Measurements from ENCODE around the gene TRAPPC10.

TRAPPC10 gene

DNA sequence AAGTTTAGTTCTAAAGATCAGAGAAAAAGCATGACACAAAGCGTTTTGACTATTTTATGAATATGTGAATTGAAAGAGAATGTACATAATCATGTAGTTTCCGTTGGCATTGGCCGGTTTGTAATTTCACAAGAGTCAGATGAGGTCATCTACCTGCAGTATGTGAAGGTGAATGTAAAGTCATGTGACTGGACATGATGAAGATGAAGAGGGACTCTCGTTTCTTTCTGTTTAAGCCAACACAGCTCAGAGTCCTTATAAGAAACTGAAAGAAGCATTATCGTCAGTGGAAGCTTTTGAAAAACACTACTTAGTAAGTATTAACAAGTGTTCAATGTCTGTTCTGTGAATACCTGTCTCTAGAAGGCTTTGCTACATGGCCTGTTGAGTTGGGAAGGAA is 64.2 kb downstream of the TRAPPC10 start:
- Histone ChIP-seq H3K4me3 (ENCODE audit: low read length) (no peak overlapping the region), H4K20me1 (ENCODE audit: insufficient read depth, low read length) (no peaks in the 10 kb centered on the region), H3K9me3 (ENCODE audit: insufficient read depth, low read length) (no peaks in the 10 kb centered on the region), H3K4me1 (ENCODE audit: low read length) (no peaks in the 10 kb centered on the region), H2AFZ (ENCODE audit: low read depth, low read length) (no peak overlapping the region), H3K9ac (ENCODE audit: low read length) (no peak overlapping the region), H3K4me2 (ENCODE audit: low read length) (no peak overlapping the region), H3K79me2 (ENCODE audit: low read length) (no peaks in the 10 kb centered on the region), H3K36me3 (replicated peaks; ENCODE audit: low read depth, low read length) (peaks cover 17% of the 10 kb centered on the region), H3K27me3 (ENCODE audit: low read depth, low read length) (no peaks in the 10 kb centered on the region), H3K27ac (ENCODE audit: low read length) (no peak overlapping the region)
- no peak for TF ChIP-seq EZH2phosphoT487 (IDR thresholded peaks at IDR 0.05; ENCODE audit: low read depth)
- TF ChIP-seq, protein P1, sequence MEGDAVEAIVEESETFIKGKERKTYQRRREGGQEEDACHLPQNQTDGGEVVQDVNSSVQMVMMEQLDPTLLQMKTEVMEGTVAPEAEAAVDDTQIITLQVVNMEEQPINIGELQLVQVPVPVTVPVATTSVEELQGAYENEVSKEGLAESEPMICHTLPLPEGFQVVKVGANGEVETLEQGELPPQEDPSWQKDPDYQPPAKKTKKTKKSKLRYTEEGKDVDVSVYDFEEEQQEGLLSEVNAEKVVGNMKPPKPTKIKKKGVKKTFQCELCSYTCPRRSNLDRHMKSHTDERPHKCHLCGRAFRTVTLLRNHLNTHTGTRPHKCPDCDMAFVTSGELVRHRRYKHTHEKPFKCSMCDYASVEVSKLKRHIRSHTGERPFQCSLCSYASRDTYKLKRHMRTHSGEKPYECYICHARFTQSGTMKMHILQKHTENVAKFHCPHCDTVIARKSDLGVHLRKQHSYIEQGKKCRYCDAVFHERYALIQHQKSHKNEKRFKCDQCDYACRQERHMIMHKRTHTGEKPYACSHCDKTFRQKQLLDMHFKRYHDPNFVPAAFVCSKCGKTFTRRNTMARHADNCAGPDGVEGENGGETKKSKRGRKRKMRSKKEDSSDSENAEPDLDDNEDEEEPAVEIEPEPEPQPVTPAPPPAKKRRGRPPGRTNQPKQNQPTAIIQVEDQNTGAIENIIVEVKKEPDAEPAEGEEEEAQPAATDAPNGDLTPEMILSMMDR (IDR thresholded peaks at IDR 0.05; ENCODE audit: low read depth, low read length): no peak

- Histone ChIP-seq H3K4me2 (ENCODE audit: low read length) (no peak overlapping the region), H3K79me2 (ENCODE audit: low read length) (no peaks in the 10 kb centered on the region), H3K27ac (ENCODE audit: low read length) (no peak overlapping the region), H3K9ac (ENCODE audit: low read length) (no peak overlapping the region), H3K4me1 (ENCODE audit: low read length) (no peaks in the 10 kb centered on the region), H3K4me3 (ENCODE audit: low read length) (no peak overlapping the region), H3K9me3 (ENCODE audit: insufficient read depth, low read length) (no peaks in the 10 kb centered on the region), H3K36me3 (replicated peaks; ENCODE audit: low read depth, low read length) (peaks cover 26% of the 10 kb centered on the region), H3K27me3 (ENCODE audit: low read depth, low read length) (no peaks in the 10 kb centered on the region), H4K20me1 (ENCODE audit: insufficient read depth, low read length) (no peaks in the 10 kb centered on the region), H2AFZ (ENCODE audit: low read depth, low read length) (no peak overlapping the region)
- TF ChIP-seq EZH2phosphoT487 (IDR thresholded peaks at IDR 0.05; ENCODE audit: low read depth): no peak
Observed at GRCh38 chr21:44078411-44078981, 66.4 kb downstream of the TRAPPC10 start.

GRCh38 chr21:44079446-44079845 is 67.3 kb downstream of the TRAPPC10 start:
- Histone ChIP-seq H2AFZ (ENCODE audit: low read depth, low read length) (no peak overlapping the region), H3K4me2 (ENCODE audit: low read length) (no peak overlapping the region), H3K4me1 (ENCODE audit: low read length) (no peaks in the 10 kb centered on the region), H3K9ac (ENCODE audit: low read length) (no peak overlapping the region), H3K36me3 (replicated peaks; ENCODE audit: low read depth, low read length) (peaks cover 27% of the 10 kb centered on the region), H3K79me2 (ENCODE audit: low read length) (no peaks in the 10 kb centered on the region), H3K27me3 (ENCODE audit: low read depth, low read length) (no peaks in the 10 kb centered on the region), H3K4me3 (ENCODE audit: low read length) (no peak overlapping the region), H3K27ac (ENCODE audit: low read length) (no peak overlapping the region), H4K20me1 (ENCODE audit: insufficient read depth, low read length) (no peaks in the 10 kb centered on the region), H3K9me3 (ENCODE audit: insufficient read depth, low read length) (no peaks in the 10 kb centered on the region)
- TF ChIP-seq EZH2phosphoT487 (IDR thresholded peaks at IDR 0.05; ENCODE audit: low read depth): no peak
- TF ChIP-seq, protein P1 (IDR thresholded peaks at IDR 0.05; ENCODE audit: low read depth, low read length): no peak

DNA sequence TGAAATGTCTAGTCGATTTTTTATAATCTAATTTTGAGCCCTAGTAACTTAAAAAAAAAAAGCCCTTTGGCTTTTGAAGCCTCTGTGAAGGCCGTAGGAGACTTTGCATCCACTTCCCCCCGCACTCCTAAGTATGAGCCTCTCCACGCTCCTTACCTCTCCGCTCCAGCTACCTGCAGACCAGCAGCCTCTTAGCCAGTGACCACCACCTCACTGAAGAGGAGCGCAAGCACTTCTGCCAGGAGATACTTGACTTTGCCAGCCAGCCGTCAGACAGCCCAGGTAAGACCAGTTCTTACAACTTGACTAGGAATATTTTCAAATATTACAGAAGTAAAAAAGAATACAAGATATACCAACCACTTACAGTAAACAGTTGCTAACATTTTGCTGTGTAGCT is 67.7 kb downstream of the TRAPPC10 start:
- TF ChIP-seq, protein P1 (IDR thresholded peaks at IDR 0.05; ENCODE audit: low read depth, low read length): no peak
- TF ChIP-seq EZH2phosphoT487 (IDR thresholded peaks at IDR 0.05; ENCODE audit: low read depth): no peak
- H3K79me2 ChIP-seq (ENCODE audit: low read length): no peaks in the 10 kb centered on the region
- H4K20me1 ChIP-seq (ENCODE audit: insufficient read depth, low read length): no peaks in the 10 kb centered on the region
- H3K9me3 ChIP-seq (ENCODE audit: insufficient read depth, low read length): no peaks in the 10 kb centered on the region
- peaks cover 23% of the 10 kb centered on the region for H3K36me3 ChIP-seq (replicated peaks; ENCODE audit: low read depth, low read length)
- no peak overlapping the region for H3K27ac ChIP-seq (ENCODE audit: low read length)
- H3K9ac ChIP-seq (ENCODE audit: low read length): no peak overlapping the region
- H3K27me3 ChIP-seq (ENCODE audit: low read depth, low read length): no peaks in the 10 kb centered on the region
- H2AFZ ChIP-seq (ENCODE audit: low read depth, low read length): no peak overlapping the region
- H3K4me2 ChIP-seq (ENCODE audit: low read length): no peak overlapping the region
- H3K4me3 ChIP-seq (ENCODE audit: low read length): no peak overlapping the region
- no peaks in the 10 kb centered on the region for H3K4me1 ChIP-seq (ENCODE audit: low read length)

Measured in OCI-LY3 (cell line).